HG03095 (cell line): ENCODE measurements around the gene UBA1.
A peak's percentile ranks its signal among the peaks of the same experiment; 100 is the strongest.

Source experiments
- ATAC-seq: cut with Tn5 transposase; IDR thresholded peaks from one replicate; pipeline ENCODE4 v1.9.1; 2021; ENCODE audit warnings: moderate library complexity; ENCODE audit not compliant: unreplicated experiment

Gene UBA1

DNA sequence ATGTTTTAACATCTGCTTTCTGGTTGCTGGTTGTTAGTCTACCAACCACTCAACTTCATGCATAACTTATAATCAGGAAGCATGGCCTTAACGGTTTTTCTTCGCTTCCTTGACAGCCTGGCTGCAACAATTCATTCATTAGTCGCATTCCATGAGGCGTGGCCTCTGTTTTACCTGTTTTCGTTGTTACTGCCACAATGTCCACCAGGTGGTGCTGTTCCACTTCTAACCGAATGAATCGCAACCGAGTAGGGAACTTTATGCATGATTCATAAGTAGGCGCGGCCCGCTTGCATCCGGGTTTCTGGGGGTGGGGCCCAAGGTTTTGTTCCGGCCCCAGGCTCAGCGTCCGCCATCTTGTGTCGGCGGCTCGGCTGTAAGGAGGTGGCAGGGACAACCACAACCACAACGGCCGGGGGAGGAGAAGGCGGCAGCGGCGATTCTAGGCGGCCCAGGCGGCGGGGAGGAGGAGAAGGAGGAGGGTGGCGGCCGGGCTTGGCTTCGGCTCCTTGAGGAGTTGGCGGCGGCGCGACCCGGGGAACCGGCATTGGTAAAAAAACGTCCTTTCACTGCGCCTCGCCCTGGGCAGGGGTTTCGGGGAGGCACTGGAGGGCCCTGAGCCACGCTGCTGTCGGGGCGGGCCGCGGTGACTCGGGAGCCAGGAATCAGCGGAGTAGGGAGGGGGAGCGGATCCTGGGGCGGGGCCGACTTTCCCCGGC, at the start of gene UBA1:
Gene UBA1 (plus strand): TSS at position 355 of the 719 bp plus-strand sequence. CDS start 4,974 bp downstream, outside the sequence.
- ATAC-seq, result peak; percentile 73

DNA sequence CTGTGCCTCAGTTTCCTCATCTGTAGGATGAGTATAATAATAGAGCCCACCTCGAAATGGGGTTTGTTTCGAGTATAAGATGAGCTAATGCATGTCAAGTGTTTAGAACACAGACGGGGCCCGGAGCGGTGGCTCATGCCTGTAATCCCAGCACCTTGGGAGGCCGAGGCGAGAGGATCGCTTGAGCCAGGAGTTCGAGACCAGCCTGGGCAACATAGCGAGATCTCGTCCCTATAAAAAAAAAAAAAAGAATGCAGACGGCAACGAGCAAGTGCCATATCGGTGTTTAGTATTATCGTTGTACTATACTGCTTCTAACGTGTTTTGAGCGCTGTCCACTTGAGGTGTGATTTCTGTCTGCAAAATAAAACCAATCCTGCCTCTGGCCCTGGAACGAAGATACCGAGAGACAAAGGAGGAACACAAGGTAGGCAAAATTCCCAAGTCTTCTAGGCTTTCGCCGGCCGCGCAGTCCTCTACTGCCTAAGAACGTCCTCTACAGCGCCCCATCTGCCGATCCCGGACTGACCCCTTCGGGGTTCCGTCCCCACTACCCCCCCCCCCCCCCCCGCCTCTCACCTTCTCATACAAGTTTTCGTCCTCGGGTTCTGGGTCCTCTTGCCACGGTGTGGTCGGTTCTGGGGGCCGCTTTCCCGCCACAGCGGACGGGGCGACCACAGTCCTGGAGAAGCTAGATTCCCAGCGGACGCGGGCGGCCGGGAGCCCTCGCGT, 49.6 kb upstream of the UBA1 start:
- no peak for ATAC-seq

DNA sequence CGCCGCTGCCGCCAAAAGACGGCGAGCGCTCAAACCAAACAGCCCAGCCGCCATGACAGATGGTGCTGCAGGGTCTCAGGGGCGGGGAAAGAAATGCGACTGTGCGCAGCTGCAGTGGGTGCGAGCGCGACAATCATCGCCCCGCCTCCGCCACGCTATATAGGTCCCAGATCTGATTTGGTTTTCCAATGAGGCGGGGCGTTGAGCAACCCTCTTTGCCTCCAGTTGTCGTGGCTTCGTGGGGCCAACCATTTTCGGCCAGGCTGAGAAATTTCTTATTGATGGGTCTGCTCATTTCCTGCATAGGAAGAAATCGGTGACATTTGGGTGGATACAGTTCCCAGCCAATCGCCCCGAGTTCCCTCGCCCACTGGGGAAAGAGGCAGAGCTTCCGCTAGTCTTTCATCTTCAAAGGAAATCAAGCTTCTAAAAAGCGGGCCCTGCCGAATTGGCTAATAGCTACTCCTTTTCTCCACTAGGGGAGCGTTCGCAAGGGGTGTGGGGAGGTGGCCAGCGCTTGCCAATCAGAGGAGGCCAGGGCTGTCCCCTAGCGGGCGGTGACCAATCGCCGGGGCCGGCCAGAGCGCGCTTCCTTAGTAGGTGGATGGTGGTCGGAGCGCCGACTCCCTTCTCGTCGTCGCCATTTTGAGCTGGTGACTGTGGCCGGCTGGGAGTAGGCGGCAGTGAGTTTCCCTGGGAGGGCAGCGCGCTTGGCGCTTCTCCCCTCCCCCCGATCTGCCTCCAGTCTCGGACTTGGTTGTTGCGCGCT, 48.8 kb upstream of the UBA1 start, which contains the start of the genes NDUFB11 and RBM10:
Gene NDUFB11 (minus strand): TSS at position 77 of the 769 bp plus-strand sequence. CDS start 23 bp downstream, at position 54.
Gene RBM10 (plus strand): TSS at position 596 of the 769 bp plus-strand sequence. CDS start 2,261 bp downstream, outside the sequence.
- peak; percentile 81 for ATAC-seq

DNA sequence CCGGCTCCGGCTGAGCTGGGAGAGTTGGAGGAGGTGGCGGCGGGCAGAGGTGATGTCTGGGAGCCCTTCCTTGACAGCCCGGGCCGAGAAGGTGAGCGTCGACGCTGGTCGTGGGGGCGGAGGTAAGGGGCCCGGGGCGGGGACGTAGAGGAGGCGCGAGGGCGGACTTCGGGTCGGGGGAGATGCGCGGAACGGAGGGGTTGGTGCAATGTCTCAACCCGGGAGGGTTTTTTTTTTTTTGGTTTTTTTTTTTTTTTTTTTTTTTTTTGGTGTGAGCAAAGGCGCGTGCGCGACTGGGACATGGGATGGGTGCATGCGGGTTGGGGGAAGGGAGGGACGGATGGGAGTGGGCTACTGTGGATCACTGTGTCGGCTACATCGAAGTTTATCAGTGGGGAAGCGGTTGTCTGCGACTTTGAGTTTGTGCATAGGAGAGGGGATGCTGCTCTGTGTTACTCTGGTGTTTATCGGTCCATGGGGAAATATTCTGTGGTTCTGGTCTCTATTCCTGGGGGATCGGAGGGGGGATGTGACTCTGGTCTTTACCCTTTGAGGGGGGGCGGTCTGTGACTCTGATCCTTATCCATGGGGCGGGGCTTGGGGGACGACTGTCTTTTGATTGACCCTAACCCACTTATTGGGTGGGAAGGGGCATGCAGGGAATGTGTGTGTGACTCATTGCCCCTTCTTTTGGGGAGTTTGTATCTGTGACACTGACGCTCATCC, 48.1 kb upstream of the UBA1 start:
- ATAC-seq, result peak; percentile 18

DNA sequence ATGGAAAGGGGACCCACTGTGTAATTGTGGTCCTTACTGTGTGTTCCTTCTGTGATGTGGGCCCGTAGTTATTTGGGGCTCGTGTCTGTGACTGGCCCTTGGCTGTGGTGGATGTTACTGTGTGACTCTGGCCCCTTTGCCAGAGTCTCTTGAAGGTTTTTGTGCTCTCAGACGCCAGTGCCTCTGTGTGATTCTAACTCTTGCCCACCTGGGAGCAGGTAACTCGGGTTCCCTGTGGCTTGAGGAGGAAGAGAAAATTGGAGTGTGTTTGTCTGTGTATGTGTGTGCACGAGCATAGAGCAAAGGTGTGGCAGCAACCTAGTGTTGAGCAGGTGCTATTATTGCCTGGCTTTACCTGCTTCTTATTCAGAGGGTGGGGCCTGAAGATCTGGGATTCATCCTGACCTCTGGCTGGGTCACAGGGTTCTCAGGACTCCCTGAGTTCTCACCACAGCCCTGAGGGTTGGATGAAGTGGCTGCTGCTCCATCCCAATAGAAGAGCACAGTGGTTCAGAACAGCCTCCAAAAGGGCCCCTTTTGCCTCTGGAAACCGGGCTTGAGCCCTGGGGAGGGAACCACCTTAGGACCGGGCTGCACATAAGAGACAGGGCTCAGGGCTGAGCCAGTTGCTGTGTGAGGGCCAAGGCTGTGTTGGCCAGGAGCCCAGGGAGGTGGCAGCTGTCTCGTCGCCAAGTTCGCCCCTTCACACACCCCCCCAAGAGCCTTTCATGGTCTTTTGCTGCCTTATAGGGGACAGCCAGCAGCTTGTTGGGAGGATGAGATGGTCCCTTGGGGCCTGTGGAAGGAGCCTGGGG, 47.3 kb upstream of the UBA1 start:
- no peak for ATAC-seq

DNA sequence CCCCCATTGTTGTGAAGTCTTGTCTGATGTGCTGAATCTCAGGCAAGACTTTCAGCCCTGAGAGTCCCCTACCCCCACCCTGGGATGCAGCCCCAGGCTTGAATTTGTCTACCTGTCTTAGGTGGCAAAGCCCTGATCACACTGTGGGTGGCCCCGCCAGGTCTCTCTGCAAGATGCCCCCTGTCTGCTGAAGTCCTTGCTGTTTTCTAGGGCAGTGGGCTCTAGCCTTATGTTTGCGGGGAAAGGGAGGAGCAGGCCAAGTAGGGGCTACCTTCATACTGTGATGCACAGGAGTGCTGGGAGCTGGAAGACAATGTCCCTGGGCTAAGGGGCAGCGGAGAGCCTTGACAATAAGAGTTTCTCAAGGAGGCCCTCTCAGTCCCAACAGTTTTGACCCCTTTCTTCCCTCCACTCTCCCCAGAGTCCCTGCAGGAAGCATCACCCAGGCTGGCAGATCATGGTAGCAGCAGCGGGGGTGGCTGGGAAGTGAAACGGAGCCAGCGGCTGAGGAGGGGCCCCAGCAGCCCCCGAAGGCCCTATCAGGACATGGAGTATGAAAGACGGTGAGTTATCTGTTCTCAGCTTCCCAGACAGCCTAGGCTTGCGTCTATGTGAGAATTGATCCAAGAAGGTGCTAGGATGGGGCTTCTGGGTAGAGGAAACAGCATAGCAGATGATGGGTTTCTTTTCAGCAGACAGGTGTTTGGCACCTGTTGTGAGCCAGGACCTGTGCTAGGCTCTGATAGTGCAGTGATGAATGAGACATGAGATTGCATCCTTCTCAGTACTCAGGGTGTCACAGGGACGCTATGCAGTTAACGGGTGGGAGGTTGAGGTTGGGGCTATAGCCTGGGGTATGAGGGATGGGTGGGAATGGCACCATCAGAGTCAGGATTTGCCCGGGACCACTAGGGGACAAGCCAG, 46.4 kb upstream of the UBA1 start:
- no peak for ATAC-seq

DNA sequence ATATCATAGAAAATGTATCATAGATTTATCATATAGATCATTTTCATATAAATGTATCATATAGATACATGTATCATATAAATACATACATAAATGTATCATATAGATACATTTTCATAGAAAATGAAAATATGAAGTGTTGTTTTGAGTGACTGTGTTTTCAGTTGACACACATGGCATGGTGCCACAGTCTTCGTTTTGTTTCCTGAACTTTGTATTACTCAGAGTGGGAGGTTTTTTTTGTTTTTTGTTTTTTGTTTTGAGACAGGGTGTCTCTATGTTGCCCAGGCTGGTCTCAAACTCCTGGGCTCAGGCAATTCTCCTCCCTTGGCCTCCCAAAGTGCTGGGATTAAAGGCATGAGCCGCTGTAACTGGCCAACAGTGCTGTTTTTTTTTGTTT, 44.7 kb upstream of the UBA1 start:
- ATAC-seq, result no peak

DNA sequence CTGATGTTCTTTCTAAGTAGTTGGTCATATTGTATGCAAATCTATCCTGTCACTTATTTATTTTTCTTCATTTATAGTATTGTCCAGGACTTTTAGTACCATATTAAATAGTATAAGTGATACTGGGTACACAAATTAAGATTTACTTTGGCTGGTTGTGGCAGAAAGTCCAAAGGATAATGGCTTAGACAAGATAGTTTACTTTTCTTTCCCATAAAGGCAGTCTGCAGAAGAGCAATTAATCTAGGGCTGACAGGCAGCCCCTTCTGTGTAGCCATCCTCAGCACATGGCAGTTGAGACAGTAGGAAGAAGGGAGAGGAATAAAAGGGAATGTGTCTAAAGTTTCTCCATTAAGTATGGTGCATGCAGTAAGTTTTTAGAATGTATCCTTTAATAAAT, 42.2 kb upstream of the UBA1 start:
- no peak for ATAC-seq

DNA sequence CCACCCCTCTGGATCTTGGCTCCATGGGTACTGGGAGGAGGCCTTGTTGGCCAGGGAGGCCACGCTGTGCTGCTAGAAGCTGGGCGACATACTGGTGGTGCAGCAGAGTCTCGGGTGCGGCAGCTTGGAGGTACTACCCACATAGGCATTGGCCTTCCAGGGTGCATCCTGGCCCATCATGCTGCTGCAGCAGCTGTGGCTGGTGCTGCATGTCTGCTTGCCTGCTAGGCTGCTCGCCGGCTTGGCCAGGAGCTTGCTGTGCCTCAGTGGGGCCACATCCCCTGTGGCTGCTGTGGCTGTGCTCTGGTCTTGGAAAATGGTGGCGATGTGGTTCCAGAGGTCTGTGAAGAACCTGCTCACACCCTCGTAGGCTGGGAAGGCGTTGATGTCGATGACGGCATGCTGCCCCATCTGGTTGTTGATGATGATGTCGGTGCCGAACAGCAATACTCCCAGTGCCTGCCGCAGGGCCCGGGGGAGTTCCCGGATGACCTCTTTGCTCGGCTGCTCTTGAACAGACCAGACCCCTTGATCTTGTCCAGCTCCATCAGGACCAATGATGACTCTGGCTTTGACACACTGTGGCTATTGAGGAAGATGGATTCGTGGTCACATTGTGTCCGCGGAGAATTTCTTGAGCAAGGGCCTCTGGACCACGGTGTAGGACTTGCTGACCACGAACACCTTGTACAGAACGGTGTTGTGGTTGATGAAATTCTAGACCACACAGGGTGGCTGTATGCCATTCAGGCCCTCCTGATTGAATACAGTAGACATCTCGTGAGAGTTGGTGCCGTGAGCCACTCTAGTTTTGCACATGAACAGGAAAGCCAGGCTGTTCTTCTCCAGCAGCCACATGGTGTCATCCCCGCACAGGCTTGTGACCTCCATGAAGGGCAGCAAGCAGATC, 36.8 kb upstream of the UBA1 start:
- ATAC-seq, result no peak

DNA sequence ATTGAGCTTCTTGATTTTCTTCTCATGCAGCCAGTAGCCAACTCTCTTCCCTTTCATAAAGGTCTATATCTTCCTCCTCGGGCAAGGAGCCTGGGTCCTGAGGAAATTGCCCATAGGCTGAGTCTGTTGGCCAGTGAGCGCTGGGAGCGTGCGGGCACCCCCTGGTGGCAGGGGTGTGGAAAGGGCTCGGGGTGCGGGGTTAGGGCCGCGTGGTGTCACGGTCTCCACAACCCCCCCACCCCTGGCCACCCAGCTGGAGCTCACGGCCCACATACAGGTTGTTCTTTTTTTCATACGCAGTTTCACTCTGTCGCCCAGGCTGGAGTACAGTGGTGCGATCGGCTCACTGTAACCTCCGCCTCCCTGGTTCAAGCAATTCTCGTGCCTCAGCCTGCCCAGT, 35.5 kb upstream of the UBA1 start:
- no peak for ATAC-seq

DNA sequence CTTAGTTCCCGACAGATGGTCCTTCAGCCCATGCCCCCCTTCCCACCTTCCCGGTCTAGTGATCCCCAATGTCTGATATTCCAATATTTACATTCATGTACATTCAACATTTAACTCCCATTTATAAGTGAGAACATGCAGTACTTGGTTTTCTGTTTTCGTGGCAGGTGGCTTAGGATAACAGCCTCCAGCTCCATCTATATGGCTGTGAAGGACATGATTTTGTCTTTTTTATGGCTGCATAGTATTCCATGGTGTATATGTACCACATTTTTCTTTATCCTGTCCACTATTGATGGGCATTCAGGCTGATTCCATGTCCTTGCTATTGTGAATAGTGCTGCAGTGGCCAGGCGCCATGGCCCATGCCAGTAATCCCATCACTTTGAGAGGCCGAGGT, 34.8 kb upstream of the UBA1 start:
- ATAC-seq, result no peak

DNA sequence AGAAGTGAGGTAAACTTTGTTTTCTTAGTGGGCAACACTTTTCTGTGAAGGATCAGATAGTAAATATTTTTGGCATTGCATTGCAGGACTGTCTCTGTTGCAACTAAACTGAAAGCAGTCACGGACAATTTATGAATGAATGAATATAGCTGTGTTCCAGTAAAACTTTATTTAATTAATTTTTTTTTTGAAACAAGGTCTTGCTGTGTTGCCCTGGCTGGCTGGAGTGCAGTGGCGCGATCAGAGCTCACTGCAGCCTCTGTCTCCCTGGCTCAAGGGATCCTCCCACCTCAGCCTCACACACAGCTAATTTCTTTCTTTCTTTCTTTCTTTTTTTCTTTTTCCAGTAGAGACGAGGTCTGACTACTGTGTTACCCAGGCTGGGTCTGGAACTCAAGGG, 32.8 kb upstream of the UBA1 start:
- ATAC-seq, result no peak

DNA sequence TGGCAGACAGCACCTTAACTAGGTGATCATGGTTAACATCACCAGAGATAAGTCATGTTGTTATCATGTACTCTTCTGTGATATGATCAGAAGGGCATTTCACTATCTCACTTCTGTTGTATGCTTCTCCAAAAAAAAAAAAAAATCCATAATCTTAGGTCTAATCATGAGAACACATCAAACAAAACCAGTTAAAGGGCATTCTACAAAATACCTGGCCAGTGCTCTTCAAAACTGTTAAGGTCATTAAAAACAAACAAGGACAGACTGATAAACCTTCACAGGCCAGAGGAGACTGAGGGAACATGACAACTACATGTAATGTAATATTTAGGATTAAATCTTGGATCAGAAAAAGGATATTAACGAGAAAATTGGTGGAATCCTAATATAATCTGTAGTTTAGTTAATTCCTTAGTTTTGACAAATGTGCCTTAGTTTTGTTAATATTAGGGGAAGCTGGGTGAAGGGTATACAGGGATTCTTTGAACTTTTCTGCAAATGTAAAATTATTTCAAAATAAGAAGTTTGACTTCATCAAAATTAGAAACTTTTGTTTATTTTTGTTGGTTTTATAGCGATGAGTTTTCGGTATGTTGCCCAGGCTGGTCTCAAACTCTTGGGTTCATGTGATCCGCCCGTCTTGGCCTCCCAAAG, 30.6 kb upstream of the UBA1 start:
- ATAC-seq, result no peak

DNA sequence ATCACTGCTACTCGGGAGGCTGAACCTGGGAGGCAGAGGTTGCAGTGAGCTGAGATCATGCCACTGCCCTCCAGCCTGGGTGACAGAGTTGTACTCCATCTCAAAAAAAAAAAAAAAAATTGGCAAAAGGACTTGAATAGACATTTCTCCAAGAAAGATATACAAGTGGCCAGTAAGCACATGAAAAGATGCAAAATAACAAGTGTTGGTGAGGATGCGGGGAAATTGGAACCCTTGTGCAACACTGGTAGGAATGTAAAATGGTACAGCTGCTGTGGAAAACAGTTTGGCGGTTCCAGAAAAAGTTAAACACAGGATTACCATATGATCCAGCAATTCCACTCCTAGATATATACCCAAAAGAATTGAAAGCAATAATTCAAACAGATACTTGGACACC, 29.2 kb upstream of the UBA1 start:
- no peak for ATAC-seq

DNA sequence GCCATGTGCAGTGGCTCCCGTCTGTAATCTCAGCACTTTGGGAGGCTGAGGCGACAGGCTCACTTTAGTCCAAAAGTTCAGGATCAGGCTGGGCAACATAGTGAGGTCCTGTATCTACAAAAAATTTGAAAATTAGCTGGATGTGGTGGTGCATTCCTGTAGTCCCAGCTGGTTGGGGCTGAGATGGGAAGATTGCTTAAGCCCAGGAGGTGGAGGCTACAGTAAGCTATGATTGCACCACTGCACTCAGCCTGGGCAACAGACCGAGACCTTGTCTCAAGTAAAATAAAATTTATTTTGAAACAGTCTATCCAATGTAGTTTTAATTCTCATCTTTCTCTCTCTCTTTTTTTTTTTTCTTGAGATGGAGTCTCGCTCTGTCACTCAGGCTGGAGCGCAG, 27.5 kb upstream of the UBA1 start:
- ATAC-seq, result no peak

DNA sequence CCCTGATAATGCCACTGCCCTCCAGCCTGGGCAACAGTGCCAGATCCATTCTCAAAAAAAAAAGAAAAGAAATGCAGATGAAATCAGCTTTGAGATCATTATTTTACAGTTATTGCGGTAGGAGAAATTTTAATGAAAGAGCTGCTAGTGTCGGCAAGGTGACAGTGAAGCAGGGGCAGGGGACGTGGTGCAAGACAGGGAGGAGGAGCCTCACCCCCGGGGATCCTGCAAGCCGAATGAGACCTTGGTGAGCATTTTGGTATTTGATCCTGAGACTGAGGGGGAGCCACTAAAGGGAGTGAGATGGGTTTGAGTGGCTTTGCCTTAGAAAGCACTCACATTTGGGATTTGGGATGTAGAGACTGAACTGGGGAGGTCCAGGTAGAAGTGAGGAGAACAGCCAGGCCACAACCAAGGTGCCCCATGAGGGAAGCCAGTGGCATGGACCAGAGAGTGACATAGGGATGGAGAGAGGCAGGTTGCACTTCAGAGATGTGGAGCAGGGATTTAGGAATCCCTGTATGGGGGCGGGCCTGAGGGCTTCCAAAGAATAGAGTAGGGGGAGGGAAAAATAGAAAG, 25.0 kb upstream of the UBA1 start:
- no peak for ATAC-seq

DNA sequence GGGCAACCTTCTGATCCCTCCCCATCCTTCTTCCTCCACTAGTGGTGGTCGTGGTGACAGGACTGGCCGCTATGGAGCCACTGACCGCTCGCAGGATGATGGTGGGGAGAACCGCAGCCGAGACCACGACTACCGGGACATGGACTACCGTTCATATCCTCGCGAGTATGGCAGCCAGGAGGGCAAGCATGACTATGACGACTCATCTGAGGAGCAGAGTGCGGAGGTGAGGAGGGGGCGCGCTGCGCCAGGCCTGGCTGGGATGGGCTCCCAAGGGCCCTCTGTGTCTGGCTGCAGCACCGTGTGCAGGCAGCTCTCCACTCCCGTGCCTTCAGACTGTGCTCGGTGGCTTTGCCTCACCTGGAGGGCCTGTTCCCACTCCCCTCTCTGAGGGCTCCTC, 24.4 kb upstream of the UBA1 start:
- no peak for ATAC-seq
